HCT116 (cell line): Measurements from ENCODE around the gene DLST. TPM values are rescaled to one million over a fixed set of nuclear protein-coding genes. Genes with fewer than 3 reads are reported as not detected.

Experiments used
- ATAC-seq: fragments of 200-7000 bp; cut with Tn5 transposase; 2 replicates; pipeline ENCODE4 v1.9.1; 2020; ENCODE audit warnings: mild to moderate bottlenecking, moderate library complexity
- BruUV-seq: library from RNA; stranded (reverse); fragments of 400-500 nt; replicated peaks from 2 replicates; lab custom pipeline; 2021; lab: Mats Ljungman, UMichigan
- CTCF ChIA-PET: fragments of 300-600 bp; sonication (Branson Sonifier 250); formaldehyde crosslinking; loops from one replicate; lab custom pipeline; 2021; ENCODE audit warnings: antibody characterized with exemption; lab: Charles Lee
- POLR2A ChIA-PET: fragments of 300-600, 350-600 bp; sonication (Branson Sonifier 250); formaldehyde crosslinking; loops from one replicate; lab custom pipeline; 2021; ENCODE audit warnings: antibody characterized with exemption; lab: Charles Lee
- RAD21 ChIA-PET, 2 experiments: fragments of 300-600 bp; sonication (Branson Sonifier 250); formaldehyde crosslinking; loops; one replicate each; lab custom pipeline; 2023; ENCODE audit warnings: low total read pairs in 2 of 2; ENCODE audit not compliant: uncharacterized antibody in 2 of 2, unreplicated experiment in 2 of 2, low non-redundant PET in 1 of 2; lab: Charles Lee
- DNase-seq: peaks from one replicate; pipeline ENCODE4 v3.0.0-alpha.2; 2010; ENCODE audit warnings: low read depth, low spot score
- H2AFZ ChIP-seq: fragments of 200-600 bp; shearing (Covaris generic), sonication (generic); 2 replicates; pipeline ENCODE4 v1.6.1; 2017; ENCODE audit warnings: low read depth, mixed run types, mixed read lengths, antibody characterized with exemption, low read length; ENCODE audit not compliant: poor library complexity, severe bottlenecking
- H3K27ac ChIP-seq: 2 replicates; pipeline ENCODE4 v1.5.1; 2012; ENCODE audit warnings: low read depth, low read length
- H3K27me3 ChIP-seq: fragments of 200-600 bp; sonication (generic); 2 replicates; pipeline ENCODE4 v1.6.1; 2016; ENCODE audit warnings: mixed run types, low read length, mixed read lengths; ENCODE audit not compliant: insufficient read depth
- H3K36me3 ChIP-seq, 2 experiments: fragments of 200-500 bp in 1 of 2; fragments of 200-600 bp in 1 of 2; sonication (Bioruptor generic) in 1 of 2; sonication (generic) in 1 of 2; 2 replicates each; pipeline versions ENCODE4 v1.5.1 to v1.6.1; 2014 to 2016; ENCODE audit warnings: low read length in 2 of 2, inconsistent platforms in 1 of 2, mixed read lengths in 1 of 2, mixed run types in 1 of 2; ENCODE audit not compliant: insufficient read depth in 2 of 2, control insufficient read depth in 1 of 2
- H3K4me1 ChIP-seq, 2 experiments: fragments of 200-600 bp in 1 of 2; sonication (generic) in 1 of 2; 2 replicates each; pipeline versions ENCODE4 v1.5.1 to v1.6.1; 2012 to 2017; ENCODE audit warnings: low read length in 2 of 2, inconsistent platforms in 1 of 2, mild to moderate bottlenecking in 1 of 2, mixed read lengths in 1 of 2, mixed run types in 1 of 2, moderate library complexity in 1 of 2; ENCODE audit not compliant: insufficient read depth in 2 of 2, control insufficient read depth in 1 of 2
- H3K4me2 ChIP-seq: fragments of 200-600 bp; sonication (generic); 2 replicates; pipeline ENCODE4 v1.6.1; 2017; ENCODE audit warnings: mixed run types, low read length, mixed read lengths
- H3K4me3 ChIP-seq, 2 experiments: fragments of 200-600 bp in 1 of 2; sonication (generic) in 1 of 2; replicated peaks in 1 of 2; 2 replicates each; pipeline ENCODE4 v1.5.1; 2011 to 2016; ENCODE audit warnings: low read length in 2 of 2, control low read depth in 1 of 2, low read depth in 1 of 2, mild to moderate bottlenecking in 1 of 2, mixed read lengths in 1 of 2, mixed run types in 1 of 2
- H3K79me2 ChIP-seq: fragments of 200-600 bp; sonication (generic); 2 replicates; pipeline ENCODE4 v1.6.1; 2017; ENCODE audit warnings: mild to moderate bottlenecking, mixed run types, low read length, moderate library complexity, mixed read lengths; ENCODE audit not compliant: insufficient read depth
- H3K9ac ChIP-seq: fragments of 200-600 bp; sonication (generic); 2 replicates; pipeline ENCODE4 v1.6.1; 2016; ENCODE audit warnings: low read length, mixed read lengths
- H3K9me2 ChIP-seq: fragments of 200-600 bp; sonication (generic), shearing (Covaris generic); 2 replicates; pipeline ENCODE4 v1.6.1; 2017; ENCODE audit warnings: mixed run types, mild to moderate bottlenecking, moderate library complexity; ENCODE audit not compliant: insufficient read depth
- H3K9me3 ChIP-seq, 2 experiments: fragments of 200-500 bp in 1 of 2; fragments of 200-600 bp in 1 of 2; sonication (Bioruptor generic) in 1 of 2; sonication (generic) in 1 of 2; 2 replicates each; pipeline ENCODE4 v1.6.1; 2014 to 2017; ENCODE audit warnings: low read length in 2 of 2, mixed read lengths in 2 of 2, inconsistent platforms in 1 of 2, low read depth in 1 of 2, mild to moderate bottlenecking in 1 of 2, mixed run types in 1 of 2, moderate library complexity in 1 of 2; ENCODE audit not compliant: control insufficient read depth in 1 of 2, insufficient read depth in 1 of 2
- H4K20me1 ChIP-seq: fragments of 200-600 bp; sonication (generic), shearing (Covaris generic); 2 replicates; pipeline ENCODE4 v1.6.1; 2017; ENCODE audit warnings: mixed run types, mild to moderate bottlenecking, moderate library complexity; ENCODE audit not compliant: insufficient read depth
- ELF1 ChIP-seq: IDR thresholded peaks from 2 replicates; pipeline ENCODE4 v1.6.1; 2012; ENCODE audit warnings: low read depth, borderline replicate concordance
- EZH2phosphoT487 ChIP-seq: fragments of 200-600 bp; IDR thresholded peaks from 2 replicates; pipeline ENCODE4 v1.6.1; 2018; ENCODE audit warnings: antibody characterized with exemption, borderline replicate concordance
- FOSL1 ChIP-seq: IDR thresholded peaks from 2 replicates; pipeline ENCODE4 v1.6.1; 2012; ENCODE audit warnings: low read depth
- JUND ChIP-seq: IDR thresholded peaks from 2 replicates; pipeline ENCODE4 v1.6.1; 2012
- POLR2AphosphoS5 ChIP-seq: IDR thresholded peaks from 2 replicates; pipeline ENCODE4 v1.6.1; 2011; ENCODE audit warnings: mild to moderate bottlenecking, low read depth, low read length, moderate library complexity
- RAD21 ChIP-seq: IDR thresholded peaks from 2 replicates; pipeline ENCODE4 v1.6.1; 2012; ENCODE audit warnings: low read depth, mild to moderate bottlenecking
- SP1 ChIP-seq: IDR thresholded peaks from 2 replicates; pipeline ENCODE4 v1.6.1; 2012; ENCODE audit warnings: low read depth
- SRF ChIP-seq: IDR thresholded peaks from 2 replicates; pipeline ENCODE4 v1.6.1; 2012; ENCODE audit warnings: low read depth
- TCF7L2 ChIP-seq: IDR thresholded peaks from 2 replicates; pipeline ENCODE4 v1.7.0; 2011; ENCODE audit warnings: borderline replicate concordance, inconsistent platforms; ENCODE audit not compliant: insufficient read depth, insufficient read length; ENCODE audit errors: extremely low read depth
- ZFX ChIP-seq: fragments of 450-650 bp; IDR thresholded peaks from 2 replicates; pipeline ENCODE4 v1.6.1; 2017
- ZNF274 ChIP-seq: fragments of 200-500 bp; sonication (Bioruptor generic); IDR thresholded peaks from 2 replicates; pipeline ENCODE4 v1.6.1; 2014; ENCODE audit warnings: mild to moderate bottlenecking, low read depth, low read length, inconsistent platforms
- intact Hi-C: fragments of 100-400 bp; cut with micrococcal nuclease; formaldehyde crosslinking; loops from 2 replicates; pipeline ENCODE4 v1.10.0; 2022
- total RNA-seq: library from RNA; stranded (reverse); gene quantifications from one replicate; pipeline ENCODE4 v1.2.1, GENCODE V29; 2021; ENCODE audit not compliant: unreplicated experiment
- TF ChIP-seq, protein P1 (sequence below), 3 experiments: fragments of 200-600 bp in 1 of 3; sonication (generic) in 1 of 3; IDR thresholded peaks in 2 of 3; conservative IDR thresholded peaks in 1 of 3; 2 replicates each; pipeline ENCODE4 v1.5.1; 2012 to 2017; ENCODE audit warnings: low read depth in 2 of 3, low read length in 2 of 3, antibody characterized with exemption in 1 of 3, borderline replicate concordance in 1 of 3, control low read depth in 1 of 3, mild to moderate bottlenecking in 1 of 3, mixed read lengths in 1 of 3, mixed run types in 1 of 3, moderate library complexity in 1 of 3; ENCODE audit not compliant: insufficient read depth in 1 of 3
- TF ChIP-seq, protein P2 (sequence below): IDR thresholded peaks from 2 replicates; pipeline ENCODE4 v1.6.1; 2012; ENCODE audit warnings: low read depth
- TF ChIP-seq, protein P3 (sequence below): IDR thresholded peaks from 2 replicates; pipeline ENCODE4 v1.6.1; 2012

Gene DLST
- total RNA-seq, 1 experiment from 2014 or later = 101 TPM

DNA sequence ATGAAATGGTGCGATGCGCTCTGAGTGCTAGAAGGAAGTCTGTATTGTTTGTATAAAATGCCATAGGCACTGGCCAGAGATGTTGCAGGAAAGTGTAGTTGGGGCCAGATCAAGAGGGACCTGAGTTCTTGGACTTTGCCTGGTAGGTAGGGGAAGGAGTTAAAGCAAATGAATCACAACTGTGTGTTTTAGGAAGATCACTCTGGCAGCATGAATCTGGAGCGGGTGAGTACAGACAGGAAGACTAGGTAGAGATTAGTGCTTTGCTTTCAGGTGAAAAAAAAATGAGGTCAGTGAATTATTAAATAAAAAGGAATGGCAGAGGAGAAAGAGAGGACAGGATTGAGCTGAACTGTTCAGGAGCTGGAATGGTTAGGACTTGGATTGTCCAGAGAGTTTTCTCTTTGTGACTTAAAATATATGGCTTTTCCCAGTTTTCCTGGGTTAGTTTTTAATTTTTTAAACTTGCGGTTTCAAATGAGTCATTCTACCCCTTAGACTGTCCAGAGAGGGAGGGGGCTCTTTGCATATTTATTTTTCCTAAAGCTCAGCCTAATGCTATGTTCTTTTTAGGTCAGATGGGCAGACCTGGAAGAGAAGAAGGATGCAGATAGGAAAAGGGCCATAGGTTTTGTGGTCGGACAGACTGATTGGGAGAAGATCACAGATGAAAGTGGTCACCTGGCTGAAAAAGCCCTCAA is 46.9 kb upstream of the DLST start:
- no peaks in the 10 kb centered on the region for H3K79me2 ChIP-seq
- DNase-seq (no peak), ATAC-seq (no peak)
- H3K4me3 ChIP-seq = no peak overlapping the region
- peaks cover 3 to 7% of the 10 kb centered on the region in 2 experiments; a peak in 3 of 4 replicates for H3K36me3 ChIP-seq
- CTCF ChIA-PET = interaction anchor here (1.0 kb wide), 1 partner anchor 30 kb away, joined by 3 read pairs; no protein-coding TSS in a partner anchor
- POLR2A ChIA-PET = no interaction called here
- no peaks in the 10 kb centered on the region for H3K9me2 ChIP-seq
- H3K27me3 ChIP-seq = no peaks in the 10 kb centered on the region
- H3K9me3 ChIP-seq = no peaks in the 10 kb centered on the region
- RAD21 ChIA-PET = no interaction called here
- no peak overlapping the region for H3K27ac ChIP-seq
- H2AFZ ChIP-seq = no peak overlapping the region
- H4K20me1 ChIP-seq = no peaks in the 10 kb centered on the region
- no peak overlapping the region for H3K9ac ChIP-seq
- intact Hi-C loops = no loop called here
- TF ChIP-seq RAD21 (no peak), SRF (no peak), ZNF274 (no peak), TCF7L2 (no peak), ZFX (no peak)
- no peak overlapping the region for H3K4me2 ChIP-seq
- no peaks in the 10 kb centered on the region for H3K4me1 ChIP-seq
- BruUV-seq = no TSS peak

DNA sequence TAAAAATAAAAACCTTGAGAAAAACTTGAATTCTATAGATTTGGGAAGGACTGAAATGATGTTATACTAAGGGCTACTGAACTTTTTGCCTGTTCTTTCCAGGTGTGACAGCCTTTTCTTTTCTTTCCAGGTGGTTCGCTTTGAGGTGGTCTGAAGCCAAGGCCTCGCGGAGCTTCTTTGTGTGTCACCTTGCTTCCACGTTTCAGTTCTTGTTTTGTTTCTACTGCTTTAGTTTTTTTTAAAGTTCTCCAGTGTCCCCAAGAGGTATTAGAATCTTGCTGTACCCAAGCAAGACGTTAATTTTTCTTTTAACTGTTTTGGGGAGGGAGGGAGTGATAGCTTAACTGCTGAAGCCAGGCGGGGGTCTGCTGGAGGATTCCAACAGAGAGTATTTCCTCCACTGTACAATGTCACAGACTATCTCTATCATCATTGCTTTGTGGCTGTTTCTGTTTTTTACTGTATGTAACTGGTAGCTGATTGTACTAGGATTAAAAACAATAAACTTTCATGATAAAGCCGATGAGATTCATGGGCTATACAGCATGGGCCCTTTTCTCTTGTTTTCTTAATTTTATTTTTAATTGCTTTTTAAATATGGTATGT is 46.0 kb upstream of the DLST start:
- Histone ChIP-seq H3K4me2 (no peak overlapping the region), H4K20me1 (no peaks in the 10 kb centered on the region), H3K27me3 (no peaks in the 10 kb centered on the region), H3K36me3 (peaks cover 3 to 8% of the 10 kb centered on the region in 2 experiments; a peak in 3 of 4 replicates), H3K9ac (no peak overlapping the region), H2AFZ (no peak overlapping the region), H3K4me1 (no peaks in the 10 kb centered on the region), H3K9me2 (no peaks in the 10 kb centered on the region), H3K79me2 (no peaks in the 10 kb centered on the region), H3K9me3 (no peaks in the 10 kb centered on the region), H3K4me3 (no peak overlapping the region), H3K27ac (no peak overlapping the region)
- DNase-seq (no peak), ATAC-seq (no peak)
- ChIA-PET POLR2A (no interaction called here), RAD21 (no interaction called here), CTCF (interaction anchor here (1.0 kb wide), 1 partner anchor 31 kb away, joined by 3 read pairs; no protein-coding TSS in a partner anchor)
- intact Hi-C loops = no loop called here
- TF ChIP-seq ELF1 (no peak), JUND (no peak), EZH2phosphoT487 (no peak), SP1 (no peak), ZFX (no peak), SRF (no peak), FOSL1 (no peak), POLR2AphosphoS5 (no peak)
- TF ChIP-seq, protein P1, sequence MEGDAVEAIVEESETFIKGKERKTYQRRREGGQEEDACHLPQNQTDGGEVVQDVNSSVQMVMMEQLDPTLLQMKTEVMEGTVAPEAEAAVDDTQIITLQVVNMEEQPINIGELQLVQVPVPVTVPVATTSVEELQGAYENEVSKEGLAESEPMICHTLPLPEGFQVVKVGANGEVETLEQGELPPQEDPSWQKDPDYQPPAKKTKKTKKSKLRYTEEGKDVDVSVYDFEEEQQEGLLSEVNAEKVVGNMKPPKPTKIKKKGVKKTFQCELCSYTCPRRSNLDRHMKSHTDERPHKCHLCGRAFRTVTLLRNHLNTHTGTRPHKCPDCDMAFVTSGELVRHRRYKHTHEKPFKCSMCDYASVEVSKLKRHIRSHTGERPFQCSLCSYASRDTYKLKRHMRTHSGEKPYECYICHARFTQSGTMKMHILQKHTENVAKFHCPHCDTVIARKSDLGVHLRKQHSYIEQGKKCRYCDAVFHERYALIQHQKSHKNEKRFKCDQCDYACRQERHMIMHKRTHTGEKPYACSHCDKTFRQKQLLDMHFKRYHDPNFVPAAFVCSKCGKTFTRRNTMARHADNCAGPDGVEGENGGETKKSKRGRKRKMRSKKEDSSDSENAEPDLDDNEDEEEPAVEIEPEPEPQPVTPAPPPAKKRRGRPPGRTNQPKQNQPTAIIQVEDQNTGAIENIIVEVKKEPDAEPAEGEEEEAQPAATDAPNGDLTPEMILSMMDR (IDR thresholded peaks at IDR 0.05 in 2 of 3, conservative IDR thresholded peaks at IDR 0.05 in 1 of 3; ENCODE audit: borderline replicate concordance in 1 of 3, insufficient read depth in 1 of 3, low read depth in 2 of 3, low read length in 2 of 3) = no peak
- TF ChIP-seq, protein P2, sequence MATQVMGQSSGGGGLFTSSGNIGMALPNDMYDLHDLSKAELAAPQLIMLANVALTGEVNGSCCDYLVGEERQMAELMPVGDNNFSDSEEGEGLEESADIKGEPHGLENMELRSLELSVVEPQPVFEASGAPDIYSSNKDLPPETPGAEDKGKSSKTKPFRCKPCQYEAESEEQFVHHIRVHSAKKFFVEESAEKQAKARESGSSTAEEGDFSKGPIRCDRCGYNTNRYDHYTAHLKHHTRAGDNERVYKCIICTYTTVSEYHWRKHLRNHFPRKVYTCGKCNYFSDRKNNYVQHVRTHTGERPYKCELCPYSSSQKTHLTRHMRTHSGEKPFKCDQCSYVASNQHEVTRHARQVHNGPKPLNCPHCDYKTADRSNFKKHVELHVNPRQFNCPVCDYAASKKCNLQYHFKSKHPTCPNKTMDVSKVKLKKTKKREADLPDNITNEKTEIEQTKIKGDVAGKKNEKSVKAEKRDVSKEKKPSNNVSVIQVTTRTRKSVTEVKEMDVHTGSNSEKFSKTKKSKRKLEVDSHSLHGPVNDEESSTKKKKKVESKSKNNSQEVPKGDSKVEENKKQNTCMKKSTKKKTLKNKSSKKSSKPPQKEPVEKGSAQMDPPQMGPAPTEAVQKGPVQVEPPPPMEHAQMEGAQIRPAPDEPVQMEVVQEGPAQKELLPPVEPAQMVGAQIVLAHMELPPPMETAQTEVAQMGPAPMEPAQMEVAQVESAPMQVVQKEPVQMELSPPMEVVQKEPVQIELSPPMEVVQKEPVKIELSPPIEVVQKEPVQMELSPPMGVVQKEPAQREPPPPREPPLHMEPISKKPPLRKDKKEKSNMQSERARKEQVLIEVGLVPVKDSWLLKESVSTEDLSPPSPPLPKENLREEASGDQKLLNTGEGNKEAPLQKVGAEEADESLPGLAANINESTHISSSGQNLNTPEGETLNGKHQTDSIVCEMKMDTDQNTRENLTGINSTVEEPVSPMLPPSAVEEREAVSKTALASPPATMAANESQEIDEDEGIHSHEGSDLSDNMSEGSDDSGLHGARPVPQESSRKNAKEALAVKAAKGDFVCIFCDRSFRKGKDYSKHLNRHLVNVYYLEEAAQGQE = no peak
- TF ChIP-seq, protein P3, sequence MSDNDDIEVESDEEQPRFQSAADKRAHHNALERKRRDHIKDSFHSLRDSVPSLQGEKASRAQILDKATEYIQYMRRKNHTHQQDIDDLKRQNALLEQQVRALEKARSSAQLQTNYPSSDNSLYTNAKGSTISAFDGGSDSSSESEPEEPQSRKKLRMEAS = no peak
- BruUV-seq = no TSS peak
